ENCODE data around the gene GDNF.

The GDNF gene

GRCh38 chr5:37776826-37777225 lies 63.0 kb downstream of the GDNF start:
- DNase-seq, result no peak

GRCh38 chr5:37774912-37775483 lies 64.8 kb downstream of the GDNF start:
- DNase-seq, result peak in 2 of 3 experiments; percentile 3 to 33

DNA sequence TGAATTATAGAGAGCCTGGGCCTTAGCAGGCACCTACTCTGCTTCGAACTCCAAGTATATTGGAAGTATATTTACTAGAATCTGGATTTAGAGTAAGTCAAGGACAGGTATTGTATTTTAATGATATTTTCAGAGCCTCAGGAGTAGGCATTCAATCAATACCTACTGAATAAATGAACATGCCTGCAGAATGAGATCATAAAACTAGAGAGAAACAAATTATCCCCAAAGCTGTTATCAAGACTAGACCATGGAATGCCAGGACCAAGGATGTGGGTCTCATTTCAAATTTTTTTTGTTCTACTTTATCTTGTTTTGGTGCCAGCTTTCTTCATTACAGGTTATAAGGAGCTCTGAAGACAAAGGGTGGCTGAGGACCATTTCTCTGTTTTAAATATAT lies 66.0 kb downstream of the GDNF start:
- DNase-seq, result no peak

GRCh38 chr5:37772255-37772654 lies 67.6 kb downstream of the GDNF start:
- no peak for DNase-seq

DNA sequence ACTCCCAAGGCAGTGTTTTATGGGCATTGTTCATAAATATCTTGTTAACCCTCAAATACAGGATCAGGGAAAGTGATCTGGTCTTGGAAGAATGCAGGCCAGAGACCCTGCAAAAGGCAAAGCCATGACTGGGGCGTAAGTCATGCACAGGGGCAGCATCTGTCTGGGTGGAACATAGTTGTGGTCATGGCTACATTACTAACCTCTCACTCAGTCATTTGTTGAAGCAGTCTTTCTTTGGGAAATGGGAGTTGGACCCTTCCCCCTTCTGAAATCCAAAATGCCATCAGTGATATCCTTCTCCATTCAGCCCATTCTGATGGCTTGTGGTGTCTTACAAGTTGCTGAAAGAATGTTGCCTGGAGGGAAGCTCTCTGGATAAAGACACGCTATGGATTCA lies 68.1 kb downstream of the GDNF start:
- no peak for DNase-seq

DNA sequence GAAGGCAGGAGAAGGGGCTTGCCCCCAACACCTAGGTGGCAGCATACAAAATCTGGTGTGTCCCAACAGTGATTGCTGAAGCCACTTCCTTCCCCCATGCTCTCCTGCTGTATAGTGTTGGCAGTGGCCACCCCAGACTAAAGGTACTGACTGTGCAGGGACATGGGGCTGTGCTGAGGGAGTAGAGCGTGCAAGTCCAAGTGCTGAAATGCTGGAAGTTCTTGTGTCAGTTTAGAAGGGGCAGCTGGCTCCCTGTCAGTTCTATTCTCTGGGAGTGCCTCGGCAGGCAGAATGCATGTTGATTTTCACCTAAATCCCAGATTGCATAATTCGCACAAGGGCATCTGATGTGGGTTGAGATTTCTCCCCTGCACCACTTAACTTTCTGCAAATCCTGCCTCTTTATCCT lies 68.6 kb downstream of the GDNF start:
- DNase-seq, result no peak

DNA sequence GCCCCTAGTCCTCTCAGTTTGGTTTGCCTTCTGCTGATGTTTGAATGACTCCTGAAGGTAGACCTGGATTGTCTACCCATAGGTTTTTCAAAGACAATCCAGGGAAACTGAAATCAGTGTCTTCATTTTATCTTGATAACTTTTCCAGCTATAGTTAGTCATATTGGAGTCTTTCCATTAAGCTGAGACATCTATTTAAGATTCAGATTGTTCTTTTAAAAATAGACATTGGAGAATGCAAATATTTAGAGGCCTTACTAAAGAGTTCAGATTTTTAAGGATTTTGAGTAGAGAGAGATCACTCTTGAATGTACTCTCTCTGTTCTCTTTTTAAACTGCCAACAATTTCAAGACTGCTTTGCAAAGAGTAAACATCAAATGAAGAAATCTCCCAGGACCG lies 69.1 kb downstream of the GDNF start:
- no peak for DNase-seq

DNA sequence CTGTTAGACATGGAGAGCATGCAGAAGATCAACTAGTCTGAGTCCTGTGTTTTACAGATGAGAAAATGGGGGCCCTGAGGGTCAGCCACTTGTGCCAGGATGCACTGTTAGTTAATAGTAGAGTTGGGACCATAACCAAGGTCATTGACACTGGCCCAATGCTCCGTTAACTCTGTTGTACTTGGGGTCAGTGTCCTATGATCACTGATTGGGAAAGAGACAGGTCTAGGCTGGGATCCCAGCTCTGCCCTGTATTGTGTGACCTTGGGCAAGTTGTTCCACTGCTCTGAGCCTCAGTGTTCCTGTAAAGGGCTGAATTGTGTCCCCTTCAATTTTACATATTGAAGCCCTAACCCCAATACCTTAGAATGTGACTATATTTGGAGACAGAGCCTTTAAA lies 70.0 kb downstream of the GDNF start:
- no peak for DNase-seq

GRCh38 chr5:37769108-37769507 lies 70.7 kb downstream of the GDNF start:
- DNase-seq, result no peak

- no peak for DNase-seq
These were observed 71.5 kb downstream of the GDNF start for GRCh38 chr5:37768371-37768770.

DNA sequence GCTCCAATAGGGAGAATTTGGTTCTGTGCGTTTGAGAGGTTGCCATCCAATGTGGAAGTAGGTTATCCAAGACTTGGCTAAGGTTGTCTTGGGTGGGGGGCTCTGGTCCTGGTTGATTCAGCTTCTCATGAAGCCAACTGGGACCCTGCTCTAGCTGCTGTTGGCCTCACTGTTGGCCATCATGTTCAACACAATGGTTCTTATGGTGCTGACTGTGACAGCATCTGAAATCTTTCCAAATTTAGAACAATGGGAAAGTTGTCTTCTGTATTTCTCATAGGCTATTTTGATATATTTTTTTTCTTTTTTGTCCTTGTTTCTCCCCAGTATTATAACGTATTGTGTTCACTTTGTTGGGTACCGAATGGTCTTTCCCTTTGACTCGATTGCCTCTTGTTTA lies 71.9 kb downstream of the GDNF start:
- DNase-seq, result no peak

GRCh38 chr5:37767251-37767650 lies 72.6 kb downstream of the GDNF start:
- DNase-seq, result no peak
